Measurements from ENCODE around the gene SAMD4B. TPM values are rescaled to one million over a fixed set of nuclear protein-coding genes. Genes with fewer than 3 reads are reported as not detected.

The SAMD4B gene
- total RNA-seq, 1 donor = 85.0 TPM

- H3K4me1 ChIP-seq (ENCODE audit: insufficient read depth, low read length) = no peaks in the 10 kb centered on the region
- H3K9me3 ChIP-seq (ENCODE audit: low read depth, low read length) = no peaks in the 10 kb centered on the region
- no peaks in the 10 kb centered on the region for H3K36me3 ChIP-seq (ENCODE audit: insufficient read depth, low read length)
- H3K4me2 ChIP-seq (ENCODE audit: insufficient read depth, low read length) = no peak overlapping the region
- no peak overlapping the region for H3K27ac ChIP-seq (ENCODE audit: low read depth, low read length)
- no peaks in the 10 kb centered on the region for H4K20me1 ChIP-seq (ENCODE audit: insufficient read depth, low read length)
- H3K27me3 ChIP-seq (ENCODE audit: insufficient read depth, low read length) = peaks cover 38% of the 10 kb centered on the region
- DNase-seq (ENCODE audit: insufficient read length, low spot score, missing footprints) = peak; percentile 41
- TF ChIP-seq CTCF (IDR thresholded peaks at IDR 0.05; ENCODE audit: extremely low read depth, low read depth, low read length) = no peak
- H3K79me2 ChIP-seq (ENCODE audit: insufficient read depth, low read length) = no peaks in the 10 kb centered on the region
- H3K4me3 ChIP-seq (ENCODE audit: insufficient read depth, low read length) = no peak overlapping the region
- no peak overlapping the region for H2AFZ ChIP-seq (ENCODE audit: low read length)
These were observed 36.1 kb upstream of the SAMD4B start for GRCh38 chr19:39306075-39306474.

- DNase-seq (ENCODE audit: insufficient read length, low spot score, missing footprints) = peak; percentile 52
- no peaks in the 10 kb centered on the region for H3K4me1 ChIP-seq (ENCODE audit: insufficient read depth, low read length)
- H3K79me2 ChIP-seq (ENCODE audit: insufficient read depth, low read length) = no peaks in the 10 kb centered on the region
- no peak overlapping the region for H3K27ac ChIP-seq (ENCODE audit: low read depth, low read length)
- H2AFZ ChIP-seq (ENCODE audit: low read length) = no peak overlapping the region
- H3K27me3 ChIP-seq (ENCODE audit: insufficient read depth, low read length) = peaks cover 38% of the 10 kb centered on the region
- H4K20me1 ChIP-seq (ENCODE audit: insufficient read depth, low read length) = no peaks in the 10 kb centered on the region
- H3K9me3 ChIP-seq (ENCODE audit: low read depth, low read length) = no peaks in the 10 kb centered on the region
- TF ChIP-seq CTCF (IDR thresholded peaks at IDR 0.05; ENCODE audit: extremely low read depth, low read depth, low read length) = no peak
- no peak overlapping the region for H3K4me2 ChIP-seq (ENCODE audit: insufficient read depth, low read length)
- no peaks in the 10 kb centered on the region for H3K36me3 ChIP-seq (ENCODE audit: insufficient read depth, low read length)
- no peak overlapping the region for H3K4me3 ChIP-seq (ENCODE audit: insufficient read depth, low read length)
These were observed 35.0 kb upstream of the SAMD4B start for GRCh38 chr19:39307046-39307821.

GRCh38 chr19:39307822-39308530, 34.2 kb upstream of the SAMD4B start:
- Histone ChIP-seq H3K27ac (ENCODE audit: low read depth, low read length) (no peak overlapping the region), H3K27me3 (ENCODE audit: insufficient read depth, low read length) (peaks cover 38% of the 10 kb centered on the region), H3K4me2 (ENCODE audit: insufficient read depth, low read length) (no peak overlapping the region), H4K20me1 (ENCODE audit: insufficient read depth, low read length) (no peaks in the 10 kb centered on the region), H3K9me3 (ENCODE audit: low read depth, low read length) (no peaks in the 10 kb centered on the region), H3K79me2 (ENCODE audit: insufficient read depth, low read length) (no peaks in the 10 kb centered on the region), H3K4me1 (ENCODE audit: insufficient read depth, low read length) (no peaks in the 10 kb centered on the region), H3K4me3 (ENCODE audit: insufficient read depth, low read length) (no peak overlapping the region), H3K36me3 (ENCODE audit: insufficient read depth, low read length) (no peaks in the 10 kb centered on the region), H2AFZ (ENCODE audit: low read length) (no peak overlapping the region)
- peak; percentile 49 for DNase-seq (ENCODE audit: insufficient read length, low spot score, missing footprints)
- no peak for TF ChIP-seq CTCF (IDR thresholded peaks at IDR 0.05; ENCODE audit: extremely low read depth, low read depth, low read length)

Measured in osteoblast (primary cell).